Stimulated activated CD4-positive, alpha-beta T cell treated with anti-CD3 and anti-CD28 coated beads, Interleukin-2, amount 100 ng/mL, for 48 hours (primary cell): ENCODE data around the gene MYCBPAP.

Source experiments
- DNase-seq, 2 donors: peaks; one replicate each; pipeline ENCODE4 v3.0.0-alpha.2; 2020

Gene MYCBPAP

GRCh38 chr17:50493744-50494143 lies 14.5 kb upstream of the MYCBPAP start:
- DNase-seq: no peak

- DNase-seq: no peak
These were observed 12.9 kb upstream of the MYCBPAP start for GRCh38 chr17:50495217-50495823.

- DNase-seq: no peak
These were observed 12.3 kb upstream of the MYCBPAP start for GRCh38 chr17:50495918-50496317.

- no peak for DNase-seq
These were observed 10.0 kb upstream of the MYCBPAP start for GRCh38 chr17:50498021-50498874.

- no peak for DNase-seq
These were observed 9.0 kb upstream of the MYCBPAP start for GRCh38 chr17:50499270-50499669.

GRCh38 chr17:50499721-50500120 lies 8.5 kb upstream of the MYCBPAP start:
- no peak for DNase-seq

- DNase-seq: peak in 1 of 2 donors; percentile 34
These were observed 7.2 kb upstream of the MYCBPAP start for GRCh38 chr17:50501054-50501453.

- no peak for DNase-seq
These were observed 5.8 kb upstream of the MYCBPAP start for GRCh38 chr17:50502301-50502990.

GRCh38 chr17:50505591-50506130 lies 2.6 kb upstream of the MYCBPAP start:
- DNase-seq: no peak

GRCh38 chr17:50506298-50506697 lies 1.9 kb upstream of the MYCBPAP start:
- no peak for DNase-seq

GRCh38 chr17:50508573-50509460 lies 578 bp downstream of the MYCBPAP start:
- no peak for DNase-seq

- DNase-seq: peak in 1 of 2 donors; percentile 33
These were observed 2.8 kb downstream of the MYCBPAP start for GRCh38 chr17:50511058-50511457.

GRCh38 chr17:50513495-50513894 lies 5.3 kb downstream of the MYCBPAP start:
- no peak for DNase-seq

- no peak for DNase-seq
These were observed 6.1 kb downstream of the MYCBPAP start for GRCh38 chr17:50514388-50514787.

- DNase-seq: no peak
These were observed 6.9 kb downstream of the MYCBPAP start for GRCh38 chr17:50514936-50515702.

- no peak for DNase-seq
These were observed 8.8 kb downstream of the MYCBPAP start for GRCh38 chr17:50517011-50517410.

GRCh38 chr17:50517504-50518383 lies 9.5 kb downstream of the MYCBPAP start:
- no peak for DNase-seq

GRCh38 chr17:50518384-50519023 lies 10.3 kb downstream of the MYCBPAP start:
- DNase-seq: no peak

GRCh38 chr17:50519141-50519834 lies 11.0 kb downstream of the MYCBPAP start:
- no peak for DNase-seq
